ENCODE data around the gene ESD. TPM values are rescaled to one million over a fixed set of nuclear protein-coding genes. Genes with fewer than 3 reads are reported as not detected.
A peak's percentile ranks its signal among the peaks of the same experiment; 100 is the strongest.

ESD gene
- total and polyA plus RNA-seq, 5 experiments from 2014 or later, result 61.2 to 171 (median 143) TPM

- ATAC-seq (no peak), DNase-seq (no peak)
- H3K4me3 Mint-ChIP-seq, result no peak overlapping the region
- peaks cover 0 to 2% (median 0%) of the 10 kb centered on the region in 4 donors for H3K4me1 Mint-ChIP-seq
- H3K36me3 Mint-ChIP-seq, result peaks cover 7 to 69% (median 15%) of the 10 kb centered on the region in 3 donors
- no peaks in the 10 kb centered on the region for H3K27me3 Mint-ChIP-seq
- no peaks in the 10 kb centered on the region for H3K9me3 Mint-ChIP-seq
- POLR2A ChIA-PET, result no interaction called here
- H3K27ac Mint-ChIP-seq, result no peak overlapping the region
Observed at GRCh38 chr13:46735425-46735824, 61.5 kb downstream of the ESD start.

- ATAC-seq (no peak), DNase-seq (no peak)
- POLR2A ChIA-PET, result no interaction called here
- no peak overlapping the region for H3K4me3 Mint-ChIP-seq
- peaks cover 17 to 84% (median 29%) of the 10 kb centered on the region in 3 donors for H3K36me3 Mint-ChIP-seq
- no peaks in the 10 kb centered on the region for H3K27me3 Mint-ChIP-seq
- no peaks in the 10 kb centered on the region for H3K9me3 Mint-ChIP-seq
- H3K4me1 Mint-ChIP-seq, result peaks cover 0 to 2% (median 0%) of the 10 kb centered on the region in 4 donors
- H3K27ac Mint-ChIP-seq, result no peak overlapping the region
Observed at GRCh38 chr13:46731535-46731934, 65.4 kb downstream of the ESD start.

GRCh38 chr13:46728777-46729176 is 68.2 kb downstream of the ESD start:
- Mint-ChIP-seq H3K4me3 (no peak overlapping the region), H3K36me3 (peaks cover 17 to 77% (median 41%) of the 10 kb centered on the region in 3 donors), H3K27ac (peak overlapping the region in 1 of 10 donors; percentile 44), H3K9me3 (no peaks in the 10 kb centered on the region), H3K4me1 (peaks cover 0 to 5% (median 1%) of the 10 kb centered on the region in 4 donors), H3K27me3 (no peaks in the 10 kb centered on the region)
- ATAC-seq (no peak), DNase-seq (no peak)
- POLR2A ChIA-PET, result no interaction called here

- Mint-ChIP-seq H3K36me3 (peaks cover 14 to 76% (median 41%) of the 10 kb centered on the region in 3 donors), H3K27ac (peak overlapping the region in 1 of 10 donors; percentile 57), H3K27me3 (no peaks in the 10 kb centered on the region), H3K4me3 (no peak overlapping the region), H3K9me3 (no peaks in the 10 kb centered on the region), H3K4me1 (peaks cover 0 to 5% (median 0%) of the 10 kb centered on the region in 4 donors)
- no peak for DNase-seq
- POLR2A ChIA-PET, result no interaction called here
- ATAC-seq, result no peak
Observed at GRCh38 chr13:46726347-46726746, 70.6 kb downstream of the ESD start.

Other genes starting within 250 kb of the ESD start
- 10 to 100 TPM; 15.8 to 17.1 TPM for gene LRCH1, start 244.0 kb downstream of the ESD start, total RNA-seq
- gene LRCH1, start 244.0 kb downstream of the ESD start, polyA plus RNA-seq, result 1 to 10 TPM; 1.3 to 3.8 (median 1.4) TPM
- gene HTR2A, start 99.9 kb upstream of the ESD start, total RNA-seq, result not detected
- not detected for gene HTR2A, start 99.9 kb upstream of the ESD start, polyA plus RNA-seq

Measured in naive thymus-derived CD8-positive, alpha-beta T cell (primary cell).